Gastrocnemius medialis (tissue), 4 donors: ENCODE data around the gene COA4.

Experiments used
- CTCF ChIP-seq, 5 experiments: fragments of 450-650 bp in 3 of 5; fragments of 200-600 bp in 2 of 5; sonication (generic) in 2 of 5; IDR thresholded peaks in 4 of 5; conservative IDR thresholded peaks in 1 of 5; 1 replicate in 4 of 5; 2 replicates in 1 of 5; pipeline ENCODE4 v1.5.1; 2016 to 2019; ENCODE audit warnings: antibody characterized with exemption in 5 of 5, mild to moderate bottlenecking in 3 of 5, moderate library complexity in 3 of 5
- POLR2A ChIP-seq, 2 donors: fragments of 450-650 bp; IDR thresholded peaks; one replicate each; pipeline ENCODE4 v1.6.1; 2017; ENCODE audit warnings: antibody characterized with exemption in 2 of 2, mild to moderate bottlenecking in 2 of 2, moderate library complexity in 2 of 2

- no peak for TF ChIP-seq CTCF (IDR thresholded peaks at IDR 0.05 in 4 of 5, conservative IDR thresholded peaks at IDR 0.05 in 1 of 5)
- no peak for TF ChIP-seq POLR2A (IDR thresholded peaks at IDR 0.05)
Observed at GRCh38 chr11:73894725-73895335, 18.2 kb upstream of the COA4 start.
